NK-92 treated with Interleukin-12 subunit alpha and Interleukin-12 subunit beta, amount 100 ng/mL, for 24 hours (cell line): Measurements from ENCODE around the gene ERCC6.

Experiments used
- DNase-seq: peaks from one replicate; lab custom pipeline; 2025; lab: John Stamatoyannopoulos, UW

ERCC6 gene

GRCh38 chr10:49512121-49512809 lies 26.7 kb downstream of the ERCC6 start:
- no peak for DNase-seq

GRCh38 chr10:49509771-49510303 lies 29.1 kb downstream of the ERCC6 start:
- no peak for DNase-seq

GRCh38 chr10:49508654-49509053 lies 30.3 kb downstream of the ERCC6 start:
- DNase-seq: no peak

- DNase-seq: no peak
These were observed 30.7 kb downstream of the ERCC6 start for GRCh38 chr10:49508249-49508648.

- no peak for DNase-seq
These were observed 33.3 kb downstream of the ERCC6 start for GRCh38 chr10:49505589-49505988.

GRCh38 chr10:49505076-49505475 lies 33.8 kb downstream of the ERCC6 start:
- DNase-seq: no peak

GRCh38 chr10:49504528-49504927 lies 34.4 kb downstream of the ERCC6 start:
- no peak for DNase-seq

GRCh38 chr10:49502358-49502757 lies 36.6 kb downstream of the ERCC6 start:
- DNase-seq: no peak

- no peak for DNase-seq
These were observed 38.5 kb downstream of the ERCC6 start for GRCh38 chr10:49500412-49500811.

- no peak for DNase-seq
These were observed 39.5 kb downstream of the ERCC6 start for GRCh38 chr10:49499305-49499851.

GRCh38 chr10:49498425-49498824 lies 40.5 kb downstream of the ERCC6 start:
- no peak for DNase-seq

GRCh38 chr10:49497358-49497757 lies 41.6 kb downstream of the ERCC6 start:
- no peak for DNase-seq

- DNase-seq: no peak
These were observed 50.7 kb downstream of the ERCC6 start for GRCh38 chr10:49488056-49488717.

GRCh38 chr10:49486738-49487137 lies 52.2 kb downstream of the ERCC6 start:
- no peak for DNase-seq

GRCh38 chr10:49486009-49486408 lies 52.9 kb downstream of the ERCC6 start:
- no peak for DNase-seq

GRCh38 chr10:49484486-49485235 lies 54.3 kb downstream of the ERCC6 start:
- DNase-seq: no peak

GRCh38 chr10:49478819-49479218 lies 60.1 kb downstream of the ERCC6 start:
- no peak for DNase-seq

- no peak for DNase-seq
These were observed 64.0 kb downstream of the ERCC6 start for GRCh38 chr10:49474901-49475300.

GRCh38 chr10:49471532-49471931 lies 67.4 kb downstream of the ERCC6 start:
- DNase-seq: no peak

GRCh38 chr10:49465736-49466135 lies 73.2 kb downstream of the ERCC6 start:
- DNase-seq: no peak
